ENCODE data around the gene STX1A. TPM values are rescaled to one million over a fixed set of nuclear protein-coding genes. Genes with fewer than 3 reads are reported as not detected.
A peak's percentile ranks its signal among the peaks of the same experiment; 100 is the strongest.

Gene STX1A
- polyA plus RNA-seq, 1 donor (not counting 4 experiments of a cell fraction or from before 2014, with no cell fraction given), result 22.4 TPM

DNA sequence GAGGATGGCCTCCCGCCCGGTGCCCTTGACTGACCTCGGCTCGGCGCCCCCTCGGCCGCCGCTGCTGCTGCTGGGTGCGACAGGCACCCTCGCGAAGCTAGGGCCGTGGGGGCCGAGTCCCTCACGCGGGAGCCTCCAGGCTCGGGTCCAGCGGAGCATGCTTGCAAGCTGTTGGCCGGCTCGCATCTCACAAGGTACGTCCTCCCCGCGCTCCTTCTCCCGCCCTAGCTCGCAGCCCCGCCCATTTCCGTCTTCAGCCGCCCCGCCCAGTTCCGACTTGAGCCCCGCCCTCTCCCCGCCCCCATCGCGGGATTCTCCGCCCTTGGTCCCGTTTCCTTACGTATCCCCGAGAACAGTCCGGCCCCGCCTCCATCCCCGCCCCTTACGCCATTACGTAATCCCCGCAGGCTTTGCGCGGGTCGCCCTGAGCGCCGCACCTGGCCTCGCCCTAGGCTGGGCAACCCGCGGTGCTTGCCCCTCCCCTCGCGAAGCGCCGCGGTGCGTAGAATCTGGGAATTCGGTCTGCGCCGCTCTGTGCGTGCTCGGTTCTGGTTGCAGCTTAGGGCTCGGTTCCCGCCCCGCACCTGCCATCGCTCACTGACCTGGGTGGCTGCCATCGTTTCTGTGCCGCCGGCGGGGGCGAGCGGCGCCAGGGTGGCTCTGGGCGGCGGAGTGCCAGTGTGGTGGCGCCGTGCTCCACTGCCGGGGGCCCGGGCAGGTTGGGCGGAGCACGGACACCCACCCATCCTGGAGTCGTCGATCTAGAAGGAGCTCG, 19.3 kb upstream of the STX1A start, which contains the start of gene ABHD11:
ABHD11 (minus strand) TSS at position 191 of the 775 bp plus-strand sequence; CDS start at position 159, 32 bp downstream.
- Histone ChIP-seq H2AFZ (ENCODE audit: control insufficient read depth, low read length) (peak within 1 kb of the TSS; percentile 91), H3K27ac (ENCODE audit: control insufficient read depth, insufficient read depth, low read length) (peak within 1 kb of the TSS; percentile 78), H3K9ac (ENCODE audit: control insufficient read depth, extremely low read depth, insufficient read depth, low read length) (peak within 1 kb of the TSS; percentile 91), H3K4me2 (ENCODE audit: control insufficient read depth, extremely low read depth, insufficient read depth, low read depth, low read length) (peak within 1 kb of the TSS; percentile 97), H3K27me3 (ENCODE audit: control insufficient read depth, extremely low read depth, insufficient read depth, low read length) (no peaks in the 10 kb centered on the region), H3K79me2 (ENCODE audit: control insufficient read depth, insufficient read depth, low read length) (peaks cover 6% of the 10 kb centered on the region), H3K9me3 (ENCODE audit: control insufficient read depth, low read depth, low read length) (no peaks in the 10 kb centered on the region), H3K9me1 (ENCODE audit: control insufficient read depth, extremely low read depth, insufficient read depth, low read length) (no peaks in the 10 kb centered on the region), H4K20me1 (ENCODE audit: control insufficient read depth, extremely low read depth, insufficient read depth, low read length) (peaks cover 2% of the 10 kb centered on the region), H3K36me3 (ENCODE audit: control insufficient read depth in 2 of 2, extremely low read depth in 1 of 2, insufficient read depth in 2 of 2, low read length in 2 of 2) (peaks cover 5 to 10% of the 10 kb centered on the region in 2 experiments), H3K4me1 (ENCODE audit: control insufficient read depth, extremely low read depth, insufficient read depth, low read length) (peaks cover 20% of the 10 kb centered on the region), H3K4me3 (ENCODE audit: control insufficient read depth in 2 of 3, extremely low read depth in 1 of 3, insufficient read depth in 2 of 3, low read depth in 1 of 3, low read length in 3 of 3) (peak within 1 kb of the TSS; percentile 82 to 87 (median 83))
- FAIRE-seq (peak; percentile 49), DNase-seq (ENCODE audit: low read depth, low spot score) (peak; percentile 84)
- dilution Hi-C loops (cut with MboI; ENCODE audit: extremely low pct_ligation_motif_present, low sequenced_read_pairs), result no loop called here
- TF ChIP-seq, protein P1, sequence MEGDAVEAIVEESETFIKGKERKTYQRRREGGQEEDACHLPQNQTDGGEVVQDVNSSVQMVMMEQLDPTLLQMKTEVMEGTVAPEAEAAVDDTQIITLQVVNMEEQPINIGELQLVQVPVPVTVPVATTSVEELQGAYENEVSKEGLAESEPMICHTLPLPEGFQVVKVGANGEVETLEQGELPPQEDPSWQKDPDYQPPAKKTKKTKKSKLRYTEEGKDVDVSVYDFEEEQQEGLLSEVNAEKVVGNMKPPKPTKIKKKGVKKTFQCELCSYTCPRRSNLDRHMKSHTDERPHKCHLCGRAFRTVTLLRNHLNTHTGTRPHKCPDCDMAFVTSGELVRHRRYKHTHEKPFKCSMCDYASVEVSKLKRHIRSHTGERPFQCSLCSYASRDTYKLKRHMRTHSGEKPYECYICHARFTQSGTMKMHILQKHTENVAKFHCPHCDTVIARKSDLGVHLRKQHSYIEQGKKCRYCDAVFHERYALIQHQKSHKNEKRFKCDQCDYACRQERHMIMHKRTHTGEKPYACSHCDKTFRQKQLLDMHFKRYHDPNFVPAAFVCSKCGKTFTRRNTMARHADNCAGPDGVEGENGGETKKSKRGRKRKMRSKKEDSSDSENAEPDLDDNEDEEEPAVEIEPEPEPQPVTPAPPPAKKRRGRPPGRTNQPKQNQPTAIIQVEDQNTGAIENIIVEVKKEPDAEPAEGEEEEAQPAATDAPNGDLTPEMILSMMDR (optimal IDR thresholded peaks at IDR 0.05 in 1 of 3, IDR thresholded peaks at IDR 0.05 in 1 of 3, conservative IDR thresholded peaks at IDR 0.05 in 1 of 3; ENCODE audit: extremely low read depth in 1 of 3, insufficient read depth in 2 of 3, low read length in 3 of 3), result no peak
- no peak for TF ChIP-seq EZH2 (IDR thresholded peaks at IDR 0.05; ENCODE audit: low read length)

DNA sequence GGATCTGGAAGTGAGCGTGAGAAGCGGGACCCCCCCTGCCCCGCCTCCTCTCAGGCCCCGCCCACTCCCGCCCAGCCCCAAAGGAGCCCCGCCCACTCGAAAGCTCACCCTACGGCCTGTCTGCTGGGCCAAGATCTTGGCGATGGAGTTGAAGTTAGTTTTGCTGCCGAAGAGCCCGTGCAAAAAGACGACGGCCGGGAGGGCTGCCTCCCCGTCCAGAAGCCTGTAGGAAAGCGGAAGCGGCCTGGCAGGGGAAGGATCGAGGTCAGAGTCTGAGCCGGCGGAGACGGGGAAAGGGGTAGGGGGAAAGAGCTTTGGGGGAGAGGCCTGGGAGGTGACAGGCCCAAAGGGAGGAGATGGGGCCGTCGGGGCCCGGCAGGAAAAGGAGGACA, 18.7 kb upstream of the STX1A start:
- Histone ChIP-seq H3K4me1 (ENCODE audit: control insufficient read depth, extremely low read depth, insufficient read depth, low read length) (peaks cover 17% of the 10 kb centered on the region), H3K4me3 (ENCODE audit: control insufficient read depth in 2 of 3, extremely low read depth in 1 of 3, insufficient read depth in 2 of 3, low read depth in 1 of 3, low read length in 3 of 3) (peak overlapping the region; percentile 76 to 82 (median 82)), H4K20me1 (ENCODE audit: control insufficient read depth, extremely low read depth, insufficient read depth, low read length) (peaks cover 2% of the 10 kb centered on the region), H3K9ac (ENCODE audit: control insufficient read depth, extremely low read depth, insufficient read depth, low read length) (peak overlapping the region; percentile 79), H3K4me2 (ENCODE audit: control insufficient read depth, extremely low read depth, insufficient read depth, low read depth, low read length) (peak overlapping the region; percentile 74), H3K27ac (ENCODE audit: control insufficient read depth, insufficient read depth, low read length) (peak overlapping the region; percentile 63), H3K9me1 (ENCODE audit: control insufficient read depth, extremely low read depth, insufficient read depth, low read length) (no peaks in the 10 kb centered on the region), H2AFZ (ENCODE audit: control insufficient read depth, low read length) (peak overlapping the region; percentile 83), H3K27me3 (ENCODE audit: control insufficient read depth, extremely low read depth, insufficient read depth, low read length) (no peaks in the 10 kb centered on the region), H3K36me3 (ENCODE audit: control insufficient read depth in 2 of 2, extremely low read depth in 1 of 2, insufficient read depth in 2 of 2, low read length in 2 of 2) (peaks cover 5 to 10% of the 10 kb centered on the region in 2 experiments), H3K79me2 (ENCODE audit: control insufficient read depth, insufficient read depth, low read length) (peaks cover 6% of the 10 kb centered on the region), H3K9me3 (ENCODE audit: control insufficient read depth, low read depth, low read length) (no peaks in the 10 kb centered on the region)
- dilution Hi-C loops (cut with MboI; ENCODE audit: extremely low pct_ligation_motif_present, low sequenced_read_pairs), result no loop called here
- DNase-seq (ENCODE audit: low read depth, low spot score) (no peak), FAIRE-seq (no peak)
- no peak for TF ChIP-seq EZH2 (IDR thresholded peaks at IDR 0.05; ENCODE audit: low read length)
- TF ChIP-seq, protein P1 (optimal IDR thresholded peaks at IDR 0.05 in 1 of 3, IDR thresholded peaks at IDR 0.05 in 1 of 3, conservative IDR thresholded peaks at IDR 0.05 in 1 of 3; ENCODE audit: extremely low read depth in 1 of 3, insufficient read depth in 2 of 3, low read length in 3 of 3), result no peak
